Smooth muscle cell (in vitro differentiated cells): ENCODE data around the gene CNPY1. TPM values are rescaled to one million over a fixed set of nuclear protein-coding genes. Genes with fewer than 3 reads are reported as not detected.

Source experiments
- DNase-seq: peaks from one replicate; lab custom pipeline; 2025; ENCODE audit not compliant: unreplicated experiment; lab: John Stamatoyannopoulos, UW
- H2AFZ ChIP-seq: fragments of 200-600 bp; sonication (generic); 2 replicates; pipeline ENCODE4 v1.6.0; 2016; ENCODE audit warnings: antibody characterized with exemption, low read depth, mild to moderate bottlenecking
- H3F3A ChIP-seq: fragments of 200-600 bp; sonication (generic); 2 replicates; pipeline ENCODE4 v1.6.0; 2017; ENCODE audit warnings: antibody characterized with exemption, low read depth
- H3K27ac ChIP-seq: fragments of 200-600 bp; sonication (generic); 2 replicates; pipeline ENCODE4 v1.5.1; 2016; ENCODE audit warnings: low read depth, mild to moderate bottlenecking
- H3K27me3 ChIP-seq: fragments of 200-600 bp; sonication (generic); 2 replicates; pipeline ENCODE4 v1.6.1; 2016; ENCODE audit warnings: low read depth, mild to moderate bottlenecking
- H3K36me3 ChIP-seq: fragments of 200-600 bp; sonication (generic); 2 replicates; pipeline ENCODE4 v1.5.1; 2016; ENCODE audit warnings: low read depth
- H3K4me1 ChIP-seq: fragments of 200-600 bp; sonication (generic); 2 replicates; pipeline ENCODE4 v1.5.1; 2016; ENCODE audit warnings: low read depth
- H3K4me2 ChIP-seq: fragments of 200-600 bp; sonication (generic); 2 replicates; pipeline ENCODE4 v1.6.0; 2016; ENCODE audit warnings: mild to moderate bottlenecking
- H3K4me3 ChIP-seq: fragments of 200-600 bp; sonication (generic); 2 replicates; pipeline ENCODE4 v1.5.1; 2016; ENCODE audit warnings: mild to moderate bottlenecking
- H3K79me2 ChIP-seq: fragments of 200-600 bp; sonication (generic); 2 replicates; pipeline ENCODE4 v1.6.0; 2016; ENCODE audit warnings: low read depth, mild to moderate bottlenecking
- H3K9ac ChIP-seq: fragments of 200-600 bp; sonication (generic); 2 replicates; pipeline ENCODE4 v1.6.0; 2016; ENCODE audit warnings: low read depth
- H3K9me3 ChIP-seq: fragments of 200-600 bp; sonication (generic); replicated peaks from 2 replicates; pipeline ENCODE4 v1.5.1; 2016; ENCODE audit warnings: low read depth
- H4K20me1 ChIP-seq: fragments of 200-600 bp; sonication (generic); 2 replicates; pipeline ENCODE4 v1.6.0; 2016; ENCODE audit warnings: low read depth
- CTCF ChIP-seq: fragments of 200-600 bp; sonication (generic); IDR thresholded peaks from 2 replicates; pipeline ENCODE4 v1.5.1; 2017; ENCODE audit warnings: borderline replicate concordance, mild to moderate bottlenecking, antibody characterized with exemption; ENCODE audit not compliant: insufficient read depth, poor library complexity, severe bottlenecking
- WGBS: methylation state at CpG from one replicate; pipeline ENCODE4 v1.1.7; 2016; ENCODE audit warnings: low lambda C conversion rate; 5-methylcytosine and 5-hydroxymethylcytosine counted together
- polyA plus RNA-seq: library from polyadenylated mRNA; unstranded; fragments of >200 nt; fragmentation: Nextera tagmentation; extraction: Ambion mirVana; gene quantifications from 2 replicates; pipeline ENCODE4 v1.2.1, GENCODE V29; 2016
- total RNA-seq: library from RNA; depleted of rRNA; stranded (reverse); fragments of >200 nt; gene quantifications from 2 replicates; pipeline ENCODE4 v1.2.3, GENCODE V29; 2014

CNPY1 gene
- total and polyA plus RNA-seq, 2 experiments from 2014 or later: 1.0 TPM; not detected in 1

GRCh38 chr7:155495440-155496248 is 50.7 kb downstream of the CNPY1 start:
- H3K9ac ChIP-seq: no peak overlapping the region
- DNase-seq: no peak
- H3K27me3 ChIP-seq: peaks cover 47% of the 10 kb centered on the region

GRCh38 chr7:155494551-155494950 is 51.8 kb downstream of the CNPY1 start:
- Histone ChIP-seq H3K27me3 (peaks cover 36% of the 10 kb centered on the region), H2AFZ (no peak overlapping the region), H3K36me3 (no peaks in the 10 kb centered on the region), H3K79me2 (no peaks in the 10 kb centered on the region), H3K4me1 (peaks cover 6% of the 10 kb centered on the region), H3K27ac (no peak overlapping the region), H3F3A (no peaks in the 10 kb centered on the region), H3K4me3 (no peak overlapping the region), H3K4me2 (no peak overlapping the region), H3K9ac (no peak overlapping the region), H4K20me1 (no peaks in the 10 kb centered on the region), H3K9me3 (no peaks in the 10 kb centered on the region)
- WGBS: 91% methylated on average over 16 of the region's 16 CpGs
- TF ChIP-seq CTCF: no peak
- no peak for DNase-seq

More at GRCh38 chr7:155495440-155496248, 50.7 kb downstream of the CNPY1 start:
- no peak overlapping the region for H3K4me3 ChIP-seq
- WGBS: 93% methylated on average over 13 of the region's 13 CpGs
- H4K20me1 ChIP-seq: no peaks in the 10 kb centered on the region
- H3F3A ChIP-seq: no peaks in the 10 kb centered on the region
- H3K9me3 ChIP-seq: no peaks in the 10 kb centered on the region
- H3K27ac ChIP-seq: no peak overlapping the region
- no peak overlapping the region for H3K4me2 ChIP-seq
- no peaks in the 10 kb centered on the region for H3K36me3 ChIP-seq
- no peaks in the 10 kb centered on the region for H3K79me2 ChIP-seq
- no peak for TF ChIP-seq CTCF
- H3K4me1 ChIP-seq: peaks cover 3% of the 10 kb centered on the region
- no peak overlapping the region for H2AFZ ChIP-seq

GRCh38 chr7:155493744-155494538 is 52.4 kb downstream of the CNPY1 start:
- peaks cover 30% of the 10 kb centered on the region for H3K27me3 ChIP-seq
- DNase-seq: no peak
- no peak overlapping the region for H3K27ac ChIP-seq
- H3K36me3 ChIP-seq: no peaks in the 10 kb centered on the region
- no peaks in the 10 kb centered on the region for H3F3A ChIP-seq
- WGBS: 91% methylated on average over 32 of the region's 33 CpGs
- no peak overlapping the region for H3K9ac ChIP-seq
- peaks cover 6% of the 10 kb centered on the region for H3K4me1 ChIP-seq
- H4K20me1 ChIP-seq: no peaks in the 10 kb centered on the region
- H2AFZ ChIP-seq: no peak overlapping the region
- no peaks in the 10 kb centered on the region for H3K9me3 ChIP-seq
- no peak overlapping the region for H3K4me3 ChIP-seq
- no peaks in the 10 kb centered on the region for H3K79me2 ChIP-seq
- TF ChIP-seq CTCF: no peak
- H3K4me2 ChIP-seq: no peak overlapping the region
